GM12878 (cell line): ENCODE data around the gene OR10H3.

Experiments
- ATF2 ChIP-seq: IDR thresholded peaks from 2 replicates; pipeline ENCODE4 v1.6.1; 2012; ENCODE audit warnings: low read length, inconsistent platforms
- CTCF ChIP-seq, 3 experiments: IDR thresholded peaks in 2 of 3; conservative IDR thresholded peaks in 1 of 3; 2 replicates each; pipeline ENCODE4 v1.5.1; 2011; ENCODE audit warnings: low read depth in 3 of 3, low read length in 3 of 3, mild to moderate bottlenecking in 3 of 3, control low read depth in 2 of 3, moderate library complexity in 2 of 3, inconsistent platforms in 1 of 3, mixed read lengths in 1 of 3; ENCODE audit not compliant: control insufficient read depth in 2 of 3, insufficient read depth in 1 of 3; ENCODE audit errors: extremely low read depth in 1 of 3
- IKZF1 ChIP-seq: fragments of 450-650 bp; conservative IDR thresholded peaks from 2 replicates; pipeline ENCODE4 v1.6.1; 2017; ENCODE audit warnings: antibody characterized with exemption, mild to moderate bottlenecking
- NR2C2 ChIP-seq: IDR thresholded peaks from 2 replicates; pipeline ENCODE4 v1.6.1; 2011; ENCODE audit warnings: borderline replicate concordance, low read depth; ENCODE audit not compliant: control insufficient read depth, insufficient read length
- POLR2AphosphoS5 ChIP-seq: IDR thresholded peaks from 2 replicates; pipeline ENCODE4 v1.6.1; 2011; ENCODE audit warnings: mild to moderate bottlenecking, low read length, inconsistent platforms

GRCh38 chr19:15782211-15782610 is 44.4 kb downstream of the OR10H3 start:
- no peak for TF ChIP-seq IKZF1
- no peak for TF ChIP-seq ATF2
- TF ChIP-seq CTCF (IDR thresholded peaks at IDR 0.05 in 2 of 3, conservative IDR thresholded peaks at IDR 0.05 in 1 of 3; ENCODE audit: control insufficient read depth in 2 of 3, extremely low read depth in 1 of 3, insufficient read depth in 1 of 3, low read depth in 3 of 3, low read length in 3 of 3): no peak
- no peak for TF ChIP-seq POLR2AphosphoS5
- no peak for TF ChIP-seq NR2C2
